Activated naive CD8-positive, alpha-beta T cell treated with anti-CD3 and anti-CD28 coated beads, Interleukin-2, amount 10 ng/mL, durations not matched to agents 7 days and 5 days (primary cell): Measurements from ENCODE around the gene H2AZ1. TPM values are rescaled to one million over a fixed set of nuclear protein-coding genes. Genes with fewer than 3 reads are reported as not detected.

ENCODE experiments used
- ATAC-seq: fragments of 150-1000 bp; cut with Tn5 transposase; one replicate; pipeline ENCODE4 v1.10.0; 2021; ENCODE audit warnings: low read depth, moderate library complexity
- POLR2A ChIA-PET: fragments of 350-600 bp; sonication (Branson Sonifier 250); formaldehyde crosslinking; loops from one replicate; lab custom pipeline; 2021; ENCODE audit warnings: antibody characterized with exemption; lab: Charles Lee
- DNase-seq: peaks from one replicate; pipeline ENCODE4 v3.0.0; 2021
- H3K27ac Mint-ChIP-seq: one replicate; pipeline ENCODE4 v1.8.0; 2022; ENCODE audit warnings: mild to moderate bottlenecking, mixed read lengths
- H3K27me3 Mint-ChIP-seq: one replicate; pipeline ENCODE4 v1.8.0; 2022; ENCODE audit warnings: mild to moderate bottlenecking, moderate library complexity, mixed read lengths
- H3K36me3 Mint-ChIP-seq: one replicate; pipeline ENCODE4 v1.8.0; 2021; ENCODE audit warnings: mild to moderate bottlenecking, mixed read lengths
- H3K4me1 Mint-ChIP-seq: one replicate; pipeline ENCODE4 v1.8.0; 2021; ENCODE audit warnings: mixed read lengths
- H3K4me3 Mint-ChIP-seq: one replicate; pipeline ENCODE4 v1.8.0; 2022; ENCODE audit warnings: mild to moderate bottlenecking, moderate library complexity, mixed read lengths
- H3K9me3 Mint-ChIP-seq: one replicate; pipeline ENCODE4 v1.8.0; 2021; ENCODE audit warnings: mixed read lengths
- total RNA-seq, 2 experiments: library from RNA; stranded (reverse); gene quantifications; one replicate each; pipeline ENCODE4 v1.2.3, GENCODE V29; 2021

The H2AZ1 gene
- 100 to 1,000 TPM; 399 to 400 TPM for total RNA-seq

DNA sequence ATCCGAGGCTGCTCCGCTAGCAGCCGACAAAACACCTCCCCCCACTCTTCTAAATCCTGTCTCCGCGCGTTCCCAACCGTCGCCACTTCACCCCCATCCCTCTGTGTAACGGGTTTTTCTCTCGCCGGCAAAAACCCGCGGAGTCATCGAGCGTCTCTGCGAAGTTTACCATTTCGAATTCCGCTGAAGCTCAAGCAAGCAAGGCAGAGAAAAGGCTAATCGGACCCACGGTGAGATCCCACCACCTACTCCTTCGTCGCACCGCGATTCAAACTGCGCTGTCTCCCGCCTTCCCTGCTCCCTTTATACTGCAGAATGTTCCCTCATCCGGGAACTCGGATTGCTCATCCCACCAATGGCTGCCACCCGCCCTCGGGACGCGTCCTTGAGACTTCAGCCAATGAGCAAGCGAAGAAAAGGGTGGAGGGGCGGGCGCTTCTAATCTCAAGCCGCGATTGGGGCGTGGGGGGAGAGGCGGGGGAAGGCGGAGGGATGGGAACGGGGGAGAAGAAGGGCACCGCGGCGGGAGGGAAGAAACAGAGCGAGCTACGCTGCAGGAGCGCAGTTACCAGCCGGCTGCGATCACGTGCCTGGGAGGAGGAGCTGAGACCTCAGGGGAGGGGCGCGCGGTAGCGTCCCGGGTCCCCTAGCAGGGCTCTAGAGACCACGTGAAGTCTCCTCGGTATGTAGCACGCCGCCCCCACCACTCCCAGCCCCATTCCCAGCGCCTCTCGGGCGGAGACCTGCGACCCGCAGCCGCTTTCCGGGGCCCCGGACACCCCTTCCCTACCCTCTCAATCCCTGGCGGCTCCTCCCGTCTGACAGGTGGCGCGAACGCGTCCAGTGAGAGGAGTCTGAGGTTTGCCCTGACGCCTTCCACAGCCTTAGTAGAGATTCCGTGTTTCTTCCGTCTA, at the start of gene H2AZ1:
TSS of gene H2AZ1 (minus strand) at position 277 of the 914 bp plus-strand sequence. CDS start at position 172, 105 bp downstream.
- Mint-ChIP-seq H3K27ac (no peak within 1 kb of the TSS), H3K4me3 (no peak within 1 kb of the TSS), H3K27me3 (no peaks in the 10 kb centered on the region), H3K36me3 (peaks cover 20% of the 10 kb centered on the region), H3K9me3 (no peaks in the 10 kb centered on the region), H3K4me1 (peaks cover 26% of the 10 kb centered on the region)
- POLR2A ChIA-PET: interaction anchor here (0.6 to 2.4 kb wide), 11 partner anchors 10 to 1681 kb away, joined by 3 to 11 read pairs (median 4); partner anchors contain the start of genes ADH5, EIF4E and LAMTOR3
- peak; percentile 90 for DNase-seq
- ATAC-seq: peak; percentile 68

- DNase-seq (no peak), ATAC-seq (no peak)
- Mint-ChIP-seq H3K27me3 (peaks cover 14% of the 10 kb centered on the region), H3K4me1 (no peaks in the 10 kb centered on the region), H3K9me3 (no peaks in the 10 kb centered on the region), H3K36me3 (no peaks in the 10 kb centered on the region), H3K4me3 (no peak overlapping the region), H3K27ac (no peak overlapping the region)
- POLR2A ChIA-PET: no interaction called here
Measured at GRCh38 chr4:99998062-99998867, 48.2 kb upstream of the H2AZ1 start.

DNA sequence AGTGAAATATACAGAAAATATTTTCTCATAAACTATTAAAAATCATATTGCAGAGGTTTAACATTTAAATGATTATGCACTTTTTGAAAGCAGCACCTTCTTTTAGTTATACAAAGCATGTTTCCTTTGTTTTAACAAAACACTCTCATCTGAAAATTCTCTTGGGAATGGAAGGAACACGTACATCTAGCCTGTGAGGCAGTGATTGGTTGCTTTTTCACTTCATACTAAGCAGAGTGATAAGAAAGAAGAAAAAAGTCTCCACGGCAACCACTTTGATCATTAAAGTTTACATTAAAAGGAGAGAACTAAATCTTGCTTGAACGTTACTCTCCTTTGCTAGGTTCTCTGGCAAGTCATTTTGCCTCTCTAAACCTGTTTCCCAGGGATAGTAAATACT, 41.7 kb upstream of the H2AZ1 start:
- no peak for DNase-seq
- Mint-ChIP-seq H3K9me3 (no peaks in the 10 kb centered on the region), H3K27me3 (peaks cover 6% of the 10 kb centered on the region), H3K4me3 (no peak overlapping the region), H3K27ac (no peak overlapping the region), H3K4me1 (no peaks in the 10 kb centered on the region), H3K36me3 (no peaks in the 10 kb centered on the region)
- POLR2A ChIA-PET: no interaction called here
- no peak for ATAC-seq

DNA sequence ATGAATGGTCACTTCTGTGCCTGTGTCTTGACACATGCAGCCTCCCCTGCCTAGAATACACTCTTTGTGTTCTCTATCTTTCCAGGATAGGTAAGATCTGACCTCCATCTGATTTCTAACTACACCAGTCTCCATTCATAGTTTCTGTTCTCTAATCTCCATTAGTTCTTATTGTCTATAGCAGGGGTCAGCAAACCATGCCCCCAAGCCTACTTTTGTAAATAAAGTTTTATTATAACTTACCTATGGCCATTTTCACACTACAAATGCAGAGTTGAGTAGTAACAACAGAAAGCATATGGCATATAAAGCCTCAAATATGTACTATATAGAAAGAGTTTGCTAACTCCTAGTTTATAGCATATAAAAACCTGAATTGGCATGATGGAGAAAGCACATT, 37.6 kb upstream of the H2AZ1 start:
- no peak overlapping the region for H3K4me3 Mint-ChIP-seq
- ATAC-seq (no peak), DNase-seq (no peak)
- H3K27ac Mint-ChIP-seq: no peak overlapping the region
- POLR2A ChIA-PET: no interaction called here
- no peaks in the 10 kb centered on the region for H3K36me3 Mint-ChIP-seq
- no peaks in the 10 kb centered on the region for H3K9me3 Mint-ChIP-seq
- no peaks in the 10 kb centered on the region for H3K4me1 Mint-ChIP-seq
- peaks cover 7% of the 10 kb centered on the region for H3K27me3 Mint-ChIP-seq

GRCh38 chr4:99986792-99987191, 36.7 kb upstream of the H2AZ1 start:
- H3K9me3 Mint-ChIP-seq: no peaks in the 10 kb centered on the region
- ATAC-seq: no peak
- POLR2A ChIA-PET: no interaction called here

GRCh38 chr4:99983289-99983943, 33.3 kb upstream of the H2AZ1 start:
- no peak for ATAC-seq
- H3K4me3 Mint-ChIP-seq: no peak overlapping the region
- POLR2A ChIA-PET: no interaction called here

More at GRCh38 chr4:99986792-99987191, 36.7 kb upstream of the H2AZ1 start:
- no peak for DNase-seq
- Mint-ChIP-seq H3K36me3 (no peaks in the 10 kb centered on the region), H3K4me1 (no peaks in the 10 kb centered on the region), H3K4me3 (no peak overlapping the region), H3K27me3 (peaks cover 7% of the 10 kb centered on the region), H3K27ac (no peak overlapping the region)

GRCh38 chr4:99979872-99980271, 29.8 kb upstream of the H2AZ1 start:
- no peak for DNase-seq
- peaks cover 14% of the 10 kb centered on the region for H3K27me3 Mint-ChIP-seq
- H3K4me3 Mint-ChIP-seq: no peak overlapping the region
- H3K4me1 Mint-ChIP-seq: no peaks in the 10 kb centered on the region
- H3K27ac Mint-ChIP-seq: no peak overlapping the region
- POLR2A ChIA-PET: no interaction called here
- no peaks in the 10 kb centered on the region for H3K36me3 Mint-ChIP-seq
- no peak for ATAC-seq
- H3K9me3 Mint-ChIP-seq: peaks cover 4% of the 10 kb centered on the region

More at GRCh38 chr4:99983289-99983943, 33.3 kb upstream of the H2AZ1 start:
- H3K4me1 Mint-ChIP-seq: no peaks in the 10 kb centered on the region
- no peaks in the 10 kb centered on the region for H3K36me3 Mint-ChIP-seq
- peaks cover 7% of the 10 kb centered on the region for H3K27me3 Mint-ChIP-seq
- H3K9me3 Mint-ChIP-seq: peaks cover 1% of the 10 kb centered on the region
- H3K27ac Mint-ChIP-seq: no peak overlapping the region
- DNase-seq: no peak

DNA sequence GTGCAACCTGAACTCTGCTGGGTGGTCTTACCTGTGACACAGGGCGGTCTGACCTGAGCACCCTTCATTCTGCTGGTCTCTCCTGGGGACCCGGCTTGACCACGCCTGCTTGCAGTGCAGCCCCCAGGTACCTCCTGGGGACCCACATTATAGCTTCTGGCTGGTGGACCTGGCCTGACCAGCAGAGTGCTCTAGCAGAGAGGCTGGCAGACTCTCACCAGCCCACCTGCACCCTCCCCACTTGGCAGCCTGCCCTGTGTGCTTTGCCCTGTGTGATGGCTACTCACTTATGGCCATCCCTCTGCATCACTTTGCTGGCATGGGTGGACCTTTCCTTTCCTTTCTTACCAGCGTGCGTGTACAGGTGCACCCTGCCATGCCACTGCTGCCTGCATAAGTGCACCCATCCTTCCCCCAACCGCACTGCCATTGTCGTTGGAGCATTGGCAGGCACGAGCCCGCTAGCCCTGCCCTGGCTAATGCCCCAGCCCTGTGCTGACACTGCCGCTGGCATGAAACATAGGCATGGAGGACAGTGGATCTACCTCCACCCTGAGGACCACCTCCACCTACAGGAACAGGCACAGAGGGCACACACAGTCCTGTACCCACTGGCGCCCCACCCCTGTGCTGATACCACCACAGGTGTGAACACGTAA, 21.5 kb upstream of the H2AZ1 start:
- POLR2A ChIA-PET: no interaction called here
- ATAC-seq: no peak
- no peak for DNase-seq
- H3K4me3 Mint-ChIP-seq: no peak overlapping the region
- no peak overlapping the region for H3K27ac Mint-ChIP-seq
- H3K27me3 Mint-ChIP-seq: peaks cover 5% of the 10 kb centered on the region
- no peaks in the 10 kb centered on the region for H3K4me1 Mint-ChIP-seq
- peaks cover 3% of the 10 kb centered on the region for H3K9me3 Mint-ChIP-seq
- no peaks in the 10 kb centered on the region for H3K36me3 Mint-ChIP-seq

GRCh38 chr4:99968330-99968729, 18.3 kb upstream of the H2AZ1 start:
- peaks cover 11% of the 10 kb centered on the region for H3K4me1 Mint-ChIP-seq
- peaks cover 2% of the 10 kb centered on the region for H3K36me3 Mint-ChIP-seq
- H3K4me3 Mint-ChIP-seq: no peak overlapping the region
- H3K9me3 Mint-ChIP-seq: no peaks in the 10 kb centered on the region
- ATAC-seq: no peak
- DNase-seq: no peak
- peaks cover 7% of the 10 kb centered on the region for H3K27me3 Mint-ChIP-seq
- POLR2A ChIA-PET: no interaction called here
- H3K27ac Mint-ChIP-seq: no peak overlapping the region

GRCh38 chr4:99966692-99967091, 16.6 kb upstream of the H2AZ1 start:
- Mint-ChIP-seq H3K4me3 (no peak overlapping the region), H3K27me3 (peaks cover 7% of the 10 kb centered on the region)

DNA sequence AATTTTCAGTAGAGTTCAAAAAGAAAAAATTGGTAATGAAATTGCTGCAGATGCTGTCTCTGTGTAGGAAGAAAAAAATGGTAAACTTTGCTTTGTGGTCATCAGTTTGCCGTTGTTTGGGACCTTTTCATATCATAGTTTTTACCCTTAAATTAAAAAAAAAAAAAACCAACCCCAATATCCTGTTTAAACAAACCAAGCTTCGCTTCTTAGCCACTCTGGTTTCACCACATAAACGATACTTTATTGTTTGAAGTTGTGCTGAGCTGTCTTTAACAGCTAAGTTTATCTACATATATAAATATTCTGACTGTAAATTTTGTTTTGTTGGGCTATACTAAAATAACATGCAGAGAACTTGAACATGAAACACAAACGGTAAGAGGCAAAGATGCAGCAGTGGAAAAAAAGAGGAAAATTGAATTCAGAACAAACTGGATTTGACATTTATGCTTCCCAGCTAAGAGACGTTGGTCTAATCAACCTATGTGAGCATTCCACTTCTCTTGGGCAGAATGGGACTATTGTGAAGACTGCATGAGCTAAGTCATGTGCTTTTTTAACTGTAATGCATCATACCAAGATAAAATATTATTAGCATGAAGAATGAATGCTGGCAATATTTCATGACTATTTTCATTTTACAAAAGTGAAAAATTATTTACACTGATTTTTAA, 15.7 kb upstream of the H2AZ1 start:
- H3K36me3 Mint-ChIP-seq: peaks cover 2% of the 10 kb centered on the region
- H3K4me3 Mint-ChIP-seq: peak overlapping the region; percentile 11
- DNase-seq: no peak
- H3K9me3 Mint-ChIP-seq: no peaks in the 10 kb centered on the region
- POLR2A ChIA-PET: interaction anchor here (1.2 to 1.5 kb wide), 2 partner anchors 15 to 17 kb away, joined by 6 to 11 read pairs; partner anchors contain the start of gene H2AZ1
- peaks cover 11% of the 10 kb centered on the region for H3K4me1 Mint-ChIP-seq
- H3K27me3 Mint-ChIP-seq: peaks cover 7% of the 10 kb centered on the region
- no peak overlapping the region for H3K27ac Mint-ChIP-seq
- peak; percentile 82 for ATAC-seq

More at GRCh38 chr4:99966692-99967091, 16.6 kb upstream of the H2AZ1 start:
- DNase-seq (no peak), ATAC-seq (no peak)
- Mint-ChIP-seq H3K36me3 (peaks cover 2% of the 10 kb centered on the region), H3K4me1 (peaks cover 11% of the 10 kb centered on the region), H3K27ac (no peak overlapping the region), H3K9me3 (no peaks in the 10 kb centered on the region)
- POLR2A ChIA-PET: interaction anchor here (1.5 kb wide), 1 partner anchor 16 kb away, joined by 11 read pairs; the partner anchor contains the start of gene H2AZ1

- Mint-ChIP-seq H3K4me1 (peaks cover 11% of the 10 kb centered on the region), H3K27ac (no peak overlapping the region), H3K9me3 (no peaks in the 10 kb centered on the region), H3K36me3 (peaks cover 2% of the 10 kb centered on the region), H3K27me3 (peaks cover 7% of the 10 kb centered on the region), H3K4me3 (peak overlapping the region; percentile 39)
- POLR2A ChIA-PET: interaction anchor here (1.2 to 1.5 kb wide), 2 partner anchors 14 to 16 kb away, joined by 6 to 11 read pairs; partner anchors contain the start of gene H2AZ1
- ATAC-seq (no peak), DNase-seq (no peak)
Measured at GRCh38 chr4:99965173-99965572, 15.1 kb upstream of the H2AZ1 start.
